Mesenchymal stem cell (in vitro differentiated cells and primary cell): Measurements from ENCODE around the gene MPPE1.
A peak's percentile ranks its signal among the peaks of the same experiment; 100 is the strongest.

Experiments used
- DNase-seq: peaks from one replicate; pipeline ENCODE4 v3.0.0-alpha.2; 2013
- H2AFZ ChIP-seq: one replicate; pipeline ENCODE4 v1.6.1; 2013; ENCODE audit warnings: low read depth, mild to moderate bottlenecking, control low read depth, inconsistent platforms, low read length, moderate library complexity
- H2AK5ac ChIP-seq: 2 replicates; pipeline ENCODE4 v1.6.1; 2013; ENCODE audit warnings: low read length, moderate library complexity, mild to moderate bottlenecking, inconsistent platforms; ENCODE audit not compliant: severe bottlenecking
- H2BK120ac ChIP-seq: one replicate; pipeline ENCODE4 v1.6.1; 2013; ENCODE audit warnings: low read depth, mild to moderate bottlenecking, inconsistent platforms, low read length, moderate library complexity
- H2BK12ac ChIP-seq, 2 experiments: one replicate each; pipeline ENCODE4 v1.6.1; 2013; ENCODE audit warnings: inconsistent platforms in 2 of 2, low read length in 2 of 2, mild to moderate bottlenecking in 2 of 2, moderate library complexity in 2 of 2, control low read depth in 1 of 2
- H2BK15ac ChIP-seq: one replicate; pipeline ENCODE4 v1.6.1; 2013; ENCODE audit warnings: mild to moderate bottlenecking, low read depth, inconsistent platforms; ENCODE audit not compliant: poor library complexity, severe bottlenecking
- H2BK5ac ChIP-seq: 2 replicates; pipeline ENCODE4 v1.6.1; 2013; ENCODE audit warnings: low read depth, mild to moderate bottlenecking, low read length, control low read depth, inconsistent platforms; ENCODE audit not compliant: poor library complexity, severe bottlenecking
- H3K14ac ChIP-seq, 2 experiments: one replicate each; pipeline ENCODE4 v1.6.1; 2013; ENCODE audit warnings: inconsistent platforms in 2 of 2, low read length in 2 of 2, control low read depth in 1 of 2, mild to moderate bottlenecking in 1 of 2, moderate library complexity in 1 of 2
- H3K18ac ChIP-seq, 2 experiments: one replicate each; pipeline ENCODE4 v1.6.1; 2013; ENCODE audit warnings: inconsistent platforms in 2 of 2, low read length in 2 of 2, control low read depth in 1 of 2, low read depth in 1 of 2, mild to moderate bottlenecking in 1 of 2
- H3K23ac ChIP-seq, 2 experiments: one replicate each; pipeline ENCODE4 v1.6.1; 2013; ENCODE audit warnings: inconsistent platforms in 2 of 2, low read length in 2 of 2, mild to moderate bottlenecking in 2 of 2, moderate library complexity in 2 of 2, control low read depth in 1 of 2
- H3K27ac ChIP-seq: 2 replicates; pipeline ENCODE4 v1.5.1; 2013; ENCODE audit warnings: mild to moderate bottlenecking, moderate library complexity, low read length, control low read depth, inconsistent platforms; ENCODE audit not compliant: poor library complexity, severe bottlenecking
- H3K27me3 ChIP-seq, 2 experiments: 2 replicates each; pipeline versions ENCODE4 v1.6.1 to v1.7.0; 2013; ENCODE audit warnings: low read length in 2 of 2, mild to moderate bottlenecking in 2 of 2, moderate library complexity in 2 of 2, control low read depth in 1 of 2, inconsistent platforms in 1 of 2; ENCODE audit not compliant: control insufficient read depth in 1 of 2, insufficient read depth in 1 of 2
- H3K36me3 ChIP-seq, 2 experiments: 2 replicates each; pipeline versions ENCODE4 v1.6.1 to v1.7.0; 2013; ENCODE audit warnings: low read length in 2 of 2, control low read depth in 1 of 2, inconsistent platforms in 1 of 2, low read depth in 1 of 2, mild to moderate bottlenecking in 1 of 2; ENCODE audit not compliant: insufficient read depth in 2 of 2, control insufficient read depth in 1 of 2
- H3K4ac ChIP-seq, 2 experiments: one replicate each; pipeline ENCODE4 v1.6.1; 2013; ENCODE audit warnings: inconsistent platforms in 2 of 2, low read length in 2 of 2, mild to moderate bottlenecking in 2 of 2, moderate library complexity in 2 of 2, control low read depth in 1 of 2, low read depth in 1 of 2
- H3K4me1 ChIP-seq: 2 replicates; pipeline ENCODE4 v1.6.1; 2013; ENCODE audit warnings: low read depth, low read length, control low read depth; ENCODE audit not compliant: control insufficient read depth, insufficient read depth
- H3K4me2 ChIP-seq: 2 replicates; pipeline ENCODE4 v1.6.1; 2013; ENCODE audit warnings: low read length, mild to moderate bottlenecking, inconsistent platforms; ENCODE audit not compliant: poor library complexity, severe bottlenecking
- H3K4me3 ChIP-seq, 2 experiments: 2 replicates each; pipeline versions ENCODE4 v1.5.1 to v1.7.0; 2013; ENCODE audit warnings: low read length in 2 of 2, mild to moderate bottlenecking in 2 of 2, control low read depth in 1 of 2, low read depth in 1 of 2; ENCODE audit not compliant: insufficient read depth in 1 of 2
- H3K79me1 ChIP-seq: replicated peaks from 2 replicates; pipeline ENCODE4 v1.6.1; 2013; ENCODE audit warnings: mild to moderate bottlenecking, control low read depth, low read length, inconsistent platforms; ENCODE audit not compliant: poor library complexity, severe bottlenecking
- H3K9ac ChIP-seq: 2 replicates; pipeline ENCODE4 v1.7.0; 2013; ENCODE audit warnings: mild to moderate bottlenecking, low read length, moderate library complexity
- H3K9me3 ChIP-seq: 2 replicates; pipeline ENCODE4 v1.7.0; 2013; ENCODE audit warnings: mild to moderate bottlenecking, low read length; ENCODE audit not compliant: control insufficient read depth
- H4K8ac ChIP-seq: one replicate; pipeline ENCODE4 v1.6.1; 2013; ENCODE audit warnings: inconsistent platforms, mild to moderate bottlenecking, low read length, moderate library complexity
- H4K91ac ChIP-seq: one replicate; pipeline ENCODE4 v1.6.1; 2013; ENCODE audit warnings: mild to moderate bottlenecking, low read length, inconsistent platforms
- WGBS: methylation state at CpG from one replicate; pipeline ENCODE4 v1.1.7; 2013; ENCODE audit warnings: mixed read lengths; 5-methylcytosine and 5-hydroxymethylcytosine counted together

MPPE1 gene

GRCh38 chr18:11865071-11865470, 43.0 kb downstream of the MPPE1 start:
- Histone ChIP-seq H3K4me3 (no peak overlapping the region), H4K91ac (no peak overlapping the region), H4K8ac (no peak overlapping the region), H3K9ac (no peak overlapping the region), H3K36me3 (no peaks in the 10 kb centered on the region), H2BK5ac (no peak overlapping the region), H3K23ac (no peak overlapping the region), H2AFZ (no peak overlapping the region), H2BK12ac (no peak overlapping the region), H3K9me3 (no peaks in the 10 kb centered on the region), H3K79me1 (no peaks in the 10 kb centered on the region), H3K4me2 (no peak overlapping the region), H3K4ac (no peak overlapping the region), H3K18ac (no peak overlapping the region), H3K27me3 (no peaks in the 10 kb centered on the region), H2BK120ac (no peak overlapping the region), H3K14ac (no peak overlapping the region), H3K27ac (no peak overlapping the region), H2BK15ac (no peak overlapping the region), H3K4me1 (peaks cover 3% of the 10 kb centered on the region), H2AK5ac (no peak overlapping the region)
- 96% methylated on average over 12 of the region's 12 CpGs for WGBS
- DNase-seq: no peak

- no peak overlapping the region for H2BK15ac ChIP-seq
- WGBS: 91% methylated on average over 2 of the region's 2 CpGs
- no peak overlapping the region for H2BK5ac ChIP-seq
- H4K8ac ChIP-seq: no peak overlapping the region
- H3K79me1 ChIP-seq: no peaks in the 10 kb centered on the region
- no peak overlapping the region for H2BK120ac ChIP-seq
- no peaks in the 10 kb centered on the region for H3K36me3 ChIP-seq
- no peak overlapping the region for H3K9ac ChIP-seq
- H3K14ac ChIP-seq: no peak overlapping the region
- no peak overlapping the region for H3K4me3 ChIP-seq
- H3K9me3 ChIP-seq: no peaks in the 10 kb centered on the region
- no peak overlapping the region for H3K23ac ChIP-seq
- H3K18ac ChIP-seq: no peak overlapping the region
- H3K27ac ChIP-seq: no peak overlapping the region
- no peak overlapping the region for H2AK5ac ChIP-seq
- H2BK12ac ChIP-seq: no peak overlapping the region
- no peak for DNase-seq
- no peak overlapping the region for H4K91ac ChIP-seq
- H3K27me3 ChIP-seq: no peaks in the 10 kb centered on the region
- H2AFZ ChIP-seq: no peak overlapping the region
- H3K4me2 ChIP-seq: no peak overlapping the region
- H3K4ac ChIP-seq: no peak overlapping the region
- peaks cover 9% of the 10 kb centered on the region for H3K4me1 ChIP-seq
These were observed 43.6 kb downstream of the MPPE1 start for GRCh38 chr18:11864471-11864870.

- Histone ChIP-seq H3K4me3 (no peak overlapping the region), H2BK5ac (no peak overlapping the region), H2BK15ac (no peak overlapping the region), H3K9ac (no peak overlapping the region), H3K79me1 (no peaks in the 10 kb centered on the region), H3K4me1 (peaks cover 14% of the 10 kb centered on the region), H4K8ac (no peak overlapping the region), H3K4me2 (no peak overlapping the region), H4K91ac (no peak overlapping the region), H3K36me3 (no peaks in the 10 kb centered on the region), H3K4ac (no peak overlapping the region), H3K14ac (no peak overlapping the region), H2AK5ac (no peak overlapping the region), H3K27ac (no peak overlapping the region), H2BK120ac (no peak overlapping the region), H3K18ac (no peak overlapping the region), H2BK12ac (no peak overlapping the region), H3K9me3 (no peaks in the 10 kb centered on the region), H3K27me3 (no peaks in the 10 kb centered on the region), H3K23ac (no peak overlapping the region), H2AFZ (no peak overlapping the region)
- 82% methylated on average over 6 of the region's 6 CpGs for WGBS
- DNase-seq: no peak
These were observed 45.5 kb downstream of the MPPE1 start for GRCh38 chr18:11862468-11863137.

- Histone ChIP-seq H3K9ac (no peak overlapping the region), H3K27me3 (no peaks in the 10 kb centered on the region), H3K36me3 (no peaks in the 10 kb centered on the region), H3K4me2 (no peak overlapping the region), H4K8ac (no peak overlapping the region), H3K14ac (no peak overlapping the region), H3K79me1 (no peaks in the 10 kb centered on the region), H3K4ac (no peak overlapping the region), H3K18ac (peak overlapping the region in 1 of 2 experiments; percentile 6), H4K91ac (peak overlapping the region; percentile 14), H3K4me3 (no peak overlapping the region), H3K23ac (no peak overlapping the region), H3K4me1 (peaks cover 14% of the 10 kb centered on the region), H2BK12ac (peak overlapping the region in 1 of 2 experiments; percentile 57), H2AK5ac (no peak overlapping the region), H2AFZ (no peak overlapping the region), H2BK5ac (no peak overlapping the region), H3K9me3 (no peaks in the 10 kb centered on the region), H3K27ac (no peak overlapping the region), H2BK15ac (no peak overlapping the region), H2BK120ac (no peak overlapping the region)
- 91% methylated on average over 17 of the region's 20 CpGs for WGBS
- DNase-seq: peak; percentile 41
These were observed 46.4 kb downstream of the MPPE1 start for GRCh38 chr18:11861583-11862288.
